Stomach (tissue), 9 donors: ENCODE data around the gene AUTS2. TPM values are rescaled to one million over a fixed set of nuclear protein-coding genes. Genes with fewer than 3 reads are reported as not detected.
A peak's percentile ranks its signal among the peaks of the same experiment; 100 is the strongest.

Source experiments
- DNase-seq, 2 donors: peaks; one replicate each; pipeline versions ENCODE4 v3.0.0 to v3.0.0-alpha.2; 2013 to 2019
- H3K27ac ChIP-seq, 5 donors: fragments of 200-600 bp in 4 of 5; sonication (generic) in 4 of 5; one replicate each; pipeline ENCODE4 v1.5.1; 2013 to 2019; ENCODE audit warnings: mild to moderate bottlenecking in 1 of 5, moderate library complexity in 1 of 5
- H3K27me3 ChIP-seq, 3 donors: fragments of 200-600 bp; sonication (generic); one replicate each; pipeline ENCODE4 v1.5.1; 2017 to 2019; ENCODE audit warnings: mixed run types in 1 of 3
- H3K36me3 ChIP-seq, 4 donors: fragments of 200-600 bp; sonication (generic); 1 replicate in 3 of 4; 2 replicates in 1 of 4; pipeline ENCODE4 v1.5.1; 2016 to 2019
- H3K4me1 ChIP-seq, 4 donors: fragments of 200-600 bp; sonication (generic); one replicate each; pipeline ENCODE4 v1.5.1; 2016 to 2019
- H3K4me3 ChIP-seq, 4 donors: fragments of 200-600 bp; sonication (generic) in 3 of 4; one replicate each; pipeline ENCODE4 v1.5.1; 2016 to 2019; ENCODE audit warnings: mild to moderate bottlenecking in 1 of 4
- H3K9me3 ChIP-seq, 4 donors: fragments of 200-600 bp; sonication (generic); one replicate each; pipeline ENCODE4 v1.5.1; 2016 to 2019
- EP300 ChIP-seq: sonication (generic); formaldehyde crosslinking; IDR thresholded peaks from one replicate; pipeline ENCODE4 v1.6.1; 2017; ENCODE audit warnings: antibody characterized with exemption
- POLR2A ChIP-seq, 4 donors: fragments of 450-650 bp; IDR thresholded peaks; one replicate each; pipeline ENCODE4 v1.6.1; 2016; ENCODE audit warnings: antibody characterized with exemption in 4 of 4, control low read depth in 2 of 4, mild to moderate bottlenecking in 1 of 4, moderate library complexity in 1 of 4
- POLR2AphosphoS5 ChIP-seq, 3 donors: sonication (generic); formaldehyde crosslinking; IDR thresholded peaks; one replicate each; pipeline ENCODE4 v1.6.1; 2016; ENCODE audit warnings: antibody characterized with exemption in 3 of 3
- WGBS, 5 donors: extraction: QIAGEN DNeasy Blood & Tissue Kit in 3 of 5; methylation state at CpG; one replicate each; pipeline versions ENCODE4 v1.1.5 to v1.1.7; 2013 to 2018; 5-methylcytosine and 5-hydroxymethylcytosine counted together
- intact Hi-C: fragments of 100-400 bp; cut with DNase I; formaldehyde crosslinking; loops from one replicate; pipeline ENCODE4 v1.15.1; 2023; ENCODE audit warnings: low total_unique reads
- polyA plus RNA-seq, 3 donors: library from polyadenylated mRNA; stranded (reverse); fragments of 200-250 nt; gene quantifications; one replicate each; pipeline ENCODE4 v1.2.3, GENCODE V29; 2013
- total RNA-seq, 5 donors: library from RNA; depleted of rRNA; stranded (reverse); fragments of >200 nt; gene quantifications; one replicate each; pipeline versions ENCODE4 v1.1.0 to v1.2.3, GENCODE V29; 2014 to 2016
- TF ChIP-seq, protein P1 (sequence below), 7 experiments: fragments of 450-650 bp in 4 of 7; fragments of 200-600 bp in 3 of 7; sonication (generic) in 3 of 7; IDR thresholded peaks; one replicate each; pipeline ENCODE4 v1.5.1; 2016 to 2019; ENCODE audit warnings: antibody characterized with exemption in 7 of 7, control low read depth in 2 of 7, mild to moderate bottlenecking in 1 of 7
- donor health status: healthy with polysubstance abuse.
- donor health status: Bipolar disorder and iron deficiency.
- donor health status: healthy.

The AUTS2 gene
- total and polyA plus RNA-seq, 8 donors = 3.8 to 90.3 (median 38.1) TPM

- peaks cover 15 to 45% (median 26%) of the 10 kb centered on the region in 4 donors for H3K4me1 ChIP-seq
- DNase-seq = no peak
- no peak overlapping the region for H3K27ac ChIP-seq
- TF ChIP-seq POLR2A (IDR thresholded peaks at IDR 0.05) (no peak), EP300 (no peak), POLR2AphosphoS5 (IDR thresholded peaks at IDR 0.05) (no peak)
- TF ChIP-seq, protein P1, sequence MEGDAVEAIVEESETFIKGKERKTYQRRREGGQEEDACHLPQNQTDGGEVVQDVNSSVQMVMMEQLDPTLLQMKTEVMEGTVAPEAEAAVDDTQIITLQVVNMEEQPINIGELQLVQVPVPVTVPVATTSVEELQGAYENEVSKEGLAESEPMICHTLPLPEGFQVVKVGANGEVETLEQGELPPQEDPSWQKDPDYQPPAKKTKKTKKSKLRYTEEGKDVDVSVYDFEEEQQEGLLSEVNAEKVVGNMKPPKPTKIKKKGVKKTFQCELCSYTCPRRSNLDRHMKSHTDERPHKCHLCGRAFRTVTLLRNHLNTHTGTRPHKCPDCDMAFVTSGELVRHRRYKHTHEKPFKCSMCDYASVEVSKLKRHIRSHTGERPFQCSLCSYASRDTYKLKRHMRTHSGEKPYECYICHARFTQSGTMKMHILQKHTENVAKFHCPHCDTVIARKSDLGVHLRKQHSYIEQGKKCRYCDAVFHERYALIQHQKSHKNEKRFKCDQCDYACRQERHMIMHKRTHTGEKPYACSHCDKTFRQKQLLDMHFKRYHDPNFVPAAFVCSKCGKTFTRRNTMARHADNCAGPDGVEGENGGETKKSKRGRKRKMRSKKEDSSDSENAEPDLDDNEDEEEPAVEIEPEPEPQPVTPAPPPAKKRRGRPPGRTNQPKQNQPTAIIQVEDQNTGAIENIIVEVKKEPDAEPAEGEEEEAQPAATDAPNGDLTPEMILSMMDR (IDR thresholded peaks at IDR 0.05) = no peak
- WGBS, 5 donors = 66 to 79% (median 74%) methylated on average over 3 of the region's 3 CpGs
- no peak overlapping the region for H3K4me3 ChIP-seq
- intact Hi-C loops = no loop called here
- H3K27me3 ChIP-seq = peaks cover 0 to 27% (median 24%) of the 10 kb centered on the region in 3 donors
- H3K9me3 ChIP-seq = no peaks in the 10 kb centered on the region
- no peaks in the 10 kb centered on the region for H3K36me3 ChIP-seq
Observed at GRCh38 chr7:69603351-69603750, 5.1 kb downstream of the AUTS2 start.

DNA sequence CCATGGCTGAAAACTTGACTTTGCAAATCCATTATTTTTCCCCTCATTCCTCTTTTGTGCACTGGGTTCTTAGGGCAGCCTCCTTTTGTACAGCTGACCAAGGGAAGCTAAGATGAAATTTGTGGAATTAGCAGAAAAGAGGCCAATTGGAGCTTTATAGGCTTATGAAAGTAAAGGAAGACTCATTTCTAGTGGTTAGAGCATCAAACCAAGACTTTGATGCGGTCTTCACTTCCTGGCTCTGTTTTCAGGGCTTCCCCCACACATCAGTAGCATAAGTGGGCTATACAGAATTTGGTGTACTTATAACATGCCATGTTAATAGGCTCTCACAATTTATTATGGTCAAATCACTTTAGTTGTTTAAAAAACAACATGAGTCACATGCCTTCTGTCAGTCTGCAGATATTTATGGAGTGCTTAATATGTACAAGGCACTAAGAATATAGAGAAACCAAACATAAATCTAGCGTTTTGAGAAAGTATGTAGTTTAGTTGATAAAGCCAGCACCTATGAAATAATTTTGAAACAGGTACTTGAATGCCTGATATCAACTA lies 5.7 kb downstream of the AUTS2 start:
- peaks cover 15 to 39% (median 21%) of the 10 kb centered on the region in 4 donors for H3K4me1 ChIP-seq
- TF ChIP-seq, protein P1 (IDR thresholded peaks at IDR 0.05) = no peak
- no peak for TF ChIP-seq EP300
- no peak for TF ChIP-seq POLR2A (IDR thresholded peaks at IDR 0.05)
- TF ChIP-seq POLR2AphosphoS5 (IDR thresholded peaks at IDR 0.05) = no peak
- H3K27ac ChIP-seq = no peak overlapping the region
- DNase-seq = peak in 1 of 2 donors; percentile 37
- no peak overlapping the region for H3K4me3 ChIP-seq
- intact Hi-C loops = no loop called here
- H3K27me3 ChIP-seq = peaks cover 0 to 24% (median 20%) of the 10 kb centered on the region in 3 donors
- H3K9me3 ChIP-seq = no peaks in the 10 kb centered on the region
- WGBS, 5 donors = 57 to 65% (median 63%) methylated on average over 2 of the region's 2 CpGs
- H3K36me3 ChIP-seq = no peaks in the 10 kb centered on the region

GRCh38 chr7:69605070-69605469 lies 6.8 kb downstream of the AUTS2 start:
- no peak for DNase-seq
- TF ChIP-seq POLR2A (IDR thresholded peaks at IDR 0.05) = no peak
- no peak for TF ChIP-seq EP300
- TF ChIP-seq POLR2AphosphoS5 (IDR thresholded peaks at IDR 0.05) = no peak
- TF ChIP-seq, protein P1 (IDR thresholded peaks at IDR 0.05) = no peak
- Histone ChIP-seq H3K36me3 (no peaks in the 10 kb centered on the region), H3K27ac (no peak overlapping the region), H3K4me1 (peaks cover 6 to 29% (median 11%) of the 10 kb centered on the region in 4 donors), H3K27me3 (peaks cover 0 to 13% (median 9%) of the 10 kb centered on the region in 3 donors), H3K4me3 (no peak overlapping the region), H3K9me3 (no peaks in the 10 kb centered on the region)
- intact Hi-C loops = no loop called here
- 68 to 80% (median 75%) methylated on average over 3 of the region's 3 CpGs for WGBS, 5 donors

GRCh38 chr7:69605546-69605945 lies 7.3 kb downstream of the AUTS2 start:
- peaks cover under 1 to 24% (median 6%) of the 10 kb centered on the region in 4 donors for H3K4me1 ChIP-seq
- H3K36me3 ChIP-seq = no peaks in the 10 kb centered on the region
- no peak overlapping the region for H3K27ac ChIP-seq
- intact Hi-C loops = no loop called here
- no peak for TF ChIP-seq EP300
- TF ChIP-seq, protein P1 (IDR thresholded peaks at IDR 0.05) = no peak
- TF ChIP-seq POLR2A (IDR thresholded peaks at IDR 0.05) = no peak
- TF ChIP-seq POLR2AphosphoS5 (IDR thresholded peaks at IDR 0.05) = no peak
- no peak for DNase-seq
- H3K9me3 ChIP-seq = no peaks in the 10 kb centered on the region
- H3K27me3 ChIP-seq = peaks cover 0 to 9% (median 9%) of the 10 kb centered on the region in 3 donors
- 19 to 27% (median 24%) methylated on average over 2 of the region's 2 CpGs for WGBS, 5 donors
- no peak overlapping the region for H3K4me3 ChIP-seq
